Peyer's patch (tissue), 4 donors: ENCODE measurements around the gene GUCY2D. TPM values are rescaled to one million over a fixed set of nuclear protein-coding genes. Genes with fewer than 3 reads are reported as not detected.
A peak's percentile ranks its signal among the peaks of the same experiment; 100 is the strongest.

Experiments used
- DNase-seq, 3 donors: peaks; one replicate each; pipeline ENCODE4 v3.0.0-alpha.2; 2017 to 2019
- H3K27ac ChIP-seq, 4 donors: fragments of 200-600 bp; sonication (generic); one replicate each; pipeline ENCODE4 v1.5.1; 2016 to 2019
- H3K27me3 ChIP-seq, 2 donors: fragments of 200-600 bp; sonication (generic); one replicate each; pipeline ENCODE4 v1.5.1; 2019
- H3K36me3 ChIP-seq, 3 donors: fragments of 200-600 bp; sonication (generic); one replicate each; pipeline ENCODE4 v1.5.1; 2016 to 2019
- H3K4me1 ChIP-seq, 4 donors: fragments of 200-600 bp; sonication (generic); one replicate each; pipeline ENCODE4 v1.5.1; 2016 to 2019
- H3K4me3 ChIP-seq, 4 donors: fragments of 200-600 bp; sonication (generic); 1 replicate in 3 of 4; 2 replicates in 1 of 4; pipeline ENCODE4 v1.5.1; 2016 to 2019; ENCODE audit warnings: mild to moderate bottlenecking in 1 of 4
- H3K9me3 ChIP-seq, 4 donors: fragments of 200-600 bp; sonication (generic); one replicate each; pipeline ENCODE4 v1.5.1; 2016 to 2019; ENCODE audit warnings: mild to moderate bottlenecking in 1 of 4
- CTCF ChIP-seq, 6 experiments: fragments of 450-650 bp in 4 of 6; fragments of 200-600 bp in 2 of 6; sonication (generic) in 1 of 6; IDR thresholded peaks; one replicate each; pipeline ENCODE4 v1.5.1; 2017 to 2019; ENCODE audit warnings: antibody characterized with exemption in 6 of 6, mild to moderate bottlenecking in 3 of 6, moderate library complexity in 1 of 6
- POLR2A ChIP-seq, 2 donors: fragments of 450-650 bp; IDR thresholded peaks; one replicate each; pipeline ENCODE4 v1.5.1; 2017; ENCODE audit warnings: antibody characterized with exemption in 2 of 2, mild to moderate bottlenecking in 2 of 2, moderate library complexity in 2 of 2
- total RNA-seq, 4 donors: library from RNA; depleted of rRNA; stranded (reverse); fragments of >200 nt; gene quantifications; one replicate each; pipeline ENCODE4 v1.1.0, GENCODE V29; 2016

GUCY2D gene
- total RNA-seq, 4 donors from 2014 or later = not detected

- Histone ChIP-seq H3K4me3 (no peak overlapping the region), H3K9me3 (no peaks in the 10 kb centered on the region), H3K27me3 (no peaks in the 10 kb centered on the region), H3K36me3 (no peaks in the 10 kb centered on the region), H3K27ac (no peak overlapping the region), H3K4me1 (peaks cover 0 to 16% (median 4%) of the 10 kb centered on the region in 4 donors)
- no peak for DNase-seq
- TF ChIP-seq CTCF (IDR thresholded peaks at IDR 0.05) (no peak), POLR2A (IDR thresholded peaks at IDR 0.05) (no peak)
Observed at GRCh38 chr17:8052256-8053252, 50.1 kb downstream of the GUCY2D start.

GRCh38 chr17:8053600-8053999 lies 51.2 kb downstream of the GUCY2D start:
- no peaks in the 10 kb centered on the region for H3K36me3 ChIP-seq
- peaks cover 0 to 16% (median 4%) of the 10 kb centered on the region in 4 donors for H3K4me1 ChIP-seq
- DNase-seq = peak in 1 of 3 donors; percentile 7

GRCh38 chr17:8055851-8056231 lies 53.4 kb downstream of the GUCY2D start:
- Histone ChIP-seq H3K36me3 (no peaks in the 10 kb centered on the region), H3K9me3 (no peaks in the 10 kb centered on the region), H3K27ac (peak overlapping the region; percentile 27 to 69 (median 46)), H3K4me3 (no peak overlapping the region), H3K27me3 (no peaks in the 10 kb centered on the region), H3K4me1 (peaks cover 0 to 16% (median 4%) of the 10 kb centered on the region in 4 donors)
- TF ChIP-seq CTCF (IDR thresholded peaks at IDR 0.05) (no peak), POLR2A (IDR thresholded peaks at IDR 0.05) (no peak)
- peak in 1 of 3 donors; percentile 39 for DNase-seq

More at GRCh38 chr17:8053600-8053999, 51.2 kb downstream of the GUCY2D start:
- H3K4me3 ChIP-seq = no peak overlapping the region
- no peak overlapping the region for H3K27ac ChIP-seq
- no peaks in the 10 kb centered on the region for H3K27me3 ChIP-seq
- TF ChIP-seq POLR2A (IDR thresholded peaks at IDR 0.05) (no peak), CTCF (IDR thresholded peaks at IDR 0.05) (no peak)
- no peaks in the 10 kb centered on the region for H3K9me3 ChIP-seq

GRCh38 chr17:8056232-8056975 lies 54.0 kb downstream of the GUCY2D start:
- DNase-seq = peak; percentile 47 to 88 (median 74)
- no peaks in the 10 kb centered on the region for H3K9me3 ChIP-seq
- peaks cover 0 to 16% (median 4%) of the 10 kb centered on the region in 4 donors for H3K4me1 ChIP-seq
- no peak overlapping the region for H3K4me3 ChIP-seq
- TF ChIP-seq CTCF (IDR thresholded peaks at IDR 0.05) (no peak), POLR2A (IDR thresholded peaks at IDR 0.05) (no peak)
- peak overlapping the region; percentile 27 to 69 (median 46) for H3K27ac ChIP-seq
- H3K27me3 ChIP-seq = no peaks in the 10 kb centered on the region
- no peaks in the 10 kb centered on the region for H3K36me3 ChIP-seq

GRCh38 chr17:8056976-8057625 lies 54.7 kb downstream of the GUCY2D start:
- DNase-seq = no peak

More at GRCh38 chr17:8056976-8057625, 54.7 kb downstream of the GUCY2D start:
- H3K4me3 ChIP-seq = no peak overlapping the region
- no peaks in the 10 kb centered on the region for H3K27me3 ChIP-seq
- H3K36me3 ChIP-seq = no peaks in the 10 kb centered on the region
- peak overlapping the region in 3 of 4 donors; percentile 27 to 55 (median 40) for H3K27ac ChIP-seq
- H3K9me3 ChIP-seq = no peaks in the 10 kb centered on the region
- peaks cover 0 to 16% (median 4%) of the 10 kb centered on the region in 4 donors for H3K4me1 ChIP-seq
- TF ChIP-seq CTCF (IDR thresholded peaks at IDR 0.05) (no peak), POLR2A (IDR thresholded peaks at IDR 0.05) (no peak)
